SH-SY5Y (cell line): ENCODE results near the gene CAP1.

Source experiments
- GATA2 ChIP-seq: IDR thresholded peaks from 2 replicates; pipeline ENCODE4 v1.6.1; 2011; ENCODE audit warnings: mild to moderate bottlenecking, low read depth, low read length
- GATA3 ChIP-seq: IDR thresholded peaks from 2 replicates; pipeline ENCODE4 v1.6.1; 2011; ENCODE audit warnings: low read depth, mild to moderate bottlenecking, low read length, moderate library complexity

- TF ChIP-seq GATA3 = no peak
- no peak for TF ChIP-seq GATA2
Measured at GRCh38 chr1:40110389-40110788, 69.9 kb downstream of the CAP1 start.
